GM18499 (cell line): Measurements from ENCODE around the gene RELA.
"Not testable (repeated sequence)": the region's sequence is repeated elsewhere in the genome, so short reads cannot be mapped to it uniquely, and the experiment has no call there.

Experiments used
- ATAC-seq: cut with Tn5 transposase; IDR thresholded peaks from one replicate; pipeline ENCODE4 v1.9.1; 2021; ENCODE audit warnings: moderate number of reproducible peaks; ENCODE audit not compliant: insufficient read depth, unreplicated experiment

The RELA gene

DNA sequence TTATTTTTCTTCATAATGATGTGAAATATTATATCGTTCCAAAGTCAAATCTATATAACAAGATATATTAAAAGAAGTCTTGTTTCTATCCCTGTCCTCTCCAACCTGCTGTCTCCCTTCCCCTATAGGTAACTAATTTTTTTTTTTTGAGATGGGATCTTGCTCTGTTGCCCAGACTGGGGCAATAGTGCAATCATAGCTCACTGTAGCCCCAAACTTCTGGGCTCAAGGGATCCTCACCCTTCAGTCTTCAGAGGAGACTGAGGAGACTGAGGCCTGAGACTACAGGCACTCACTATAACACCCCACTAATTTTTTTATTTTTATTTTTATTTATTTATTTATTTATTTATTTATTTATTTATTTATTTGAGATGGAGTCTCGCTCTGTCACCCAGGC is 10.3 kb upstream of the RELA start:
- no peak for ATAC-seq

DNA sequence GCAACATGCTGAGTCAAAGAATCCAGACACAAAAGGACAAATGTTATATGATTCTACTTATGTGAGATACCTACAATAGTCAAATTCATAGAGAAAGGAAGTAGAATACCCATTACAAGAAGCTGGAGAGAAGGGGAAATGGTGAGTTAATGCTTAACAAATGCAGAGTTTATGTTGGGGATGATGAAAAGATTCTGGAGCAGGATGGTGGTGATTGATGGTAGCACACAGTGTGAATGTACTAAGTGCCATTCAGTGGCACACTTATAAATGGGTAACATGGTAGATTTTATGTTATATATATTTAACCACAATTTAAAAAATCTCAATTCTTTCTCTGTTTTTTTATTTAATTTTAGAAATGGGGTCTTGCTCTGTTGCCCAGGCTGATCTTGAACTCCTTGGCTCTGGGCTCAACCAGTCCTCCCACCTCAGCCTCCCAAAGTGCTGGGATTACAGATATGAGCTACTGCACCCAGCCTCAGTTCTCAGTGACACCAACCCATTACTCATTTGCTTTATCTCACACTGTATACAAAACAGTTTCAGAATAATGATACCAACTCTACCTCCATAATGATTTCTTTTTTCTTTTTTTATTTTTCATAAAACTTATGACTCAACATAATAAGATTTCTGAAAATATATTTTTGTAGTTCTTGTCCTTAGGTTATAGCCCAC is 9.6 kb upstream of the RELA start:
- ATAC-seq: no peak

DNA sequence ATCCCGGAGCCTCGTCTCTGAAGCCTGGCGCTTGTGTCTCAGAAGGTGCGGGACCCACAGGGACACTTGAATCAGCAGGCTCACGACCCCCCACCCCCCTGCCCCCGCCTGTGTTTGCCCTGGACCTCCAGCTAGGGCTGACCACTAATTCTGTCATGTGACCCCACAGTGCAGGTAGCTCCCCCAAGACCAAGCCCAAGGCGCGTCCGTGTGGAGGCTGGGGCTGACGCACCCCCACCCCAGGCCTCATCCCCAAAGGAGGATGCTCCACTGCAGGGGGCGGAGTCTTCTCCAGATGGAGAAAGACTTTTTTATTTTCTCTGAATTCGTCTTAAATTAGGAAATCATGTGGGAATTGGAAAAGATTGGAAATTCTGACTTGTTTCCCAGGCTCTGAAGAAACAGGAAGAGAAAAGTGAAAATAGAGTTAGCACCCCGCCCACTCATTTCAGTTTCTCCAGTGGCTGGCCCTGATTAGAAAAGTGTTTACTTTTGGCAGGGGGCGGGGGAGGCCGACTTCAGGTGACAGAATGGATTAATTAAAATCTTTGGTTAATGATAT is 1.0 kb upstream of the RELA start:
- no peak for ATAC-seq

DNA sequence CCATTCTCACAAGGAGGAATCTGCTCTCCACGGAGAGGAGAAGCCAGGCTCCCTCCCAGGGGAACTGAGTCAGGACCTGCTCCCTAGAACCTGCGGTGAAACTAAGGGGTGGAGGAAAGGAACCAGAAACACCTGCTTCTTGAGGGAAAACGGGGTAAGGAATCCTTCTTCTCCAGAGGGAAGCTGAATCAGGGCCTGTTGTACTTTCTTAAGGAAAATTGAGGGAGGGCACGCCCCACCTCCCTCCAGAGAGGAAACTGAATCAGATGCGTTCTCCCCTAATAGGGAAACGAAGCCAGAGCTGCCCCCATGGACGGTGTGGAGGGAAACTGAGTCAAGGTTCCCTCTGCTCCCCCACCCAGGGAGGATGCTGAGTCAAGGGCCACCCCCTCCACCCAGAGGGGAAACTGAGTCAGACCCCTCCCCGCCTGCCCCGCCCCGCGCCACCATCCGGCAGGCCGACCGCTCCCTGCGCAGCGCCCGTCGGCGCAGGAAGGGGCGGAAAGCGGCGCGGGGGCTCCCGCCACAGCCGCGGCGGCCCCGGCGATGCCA is 393 bp downstream of the RELA start:
- ATAC-seq: no peak

DNA sequence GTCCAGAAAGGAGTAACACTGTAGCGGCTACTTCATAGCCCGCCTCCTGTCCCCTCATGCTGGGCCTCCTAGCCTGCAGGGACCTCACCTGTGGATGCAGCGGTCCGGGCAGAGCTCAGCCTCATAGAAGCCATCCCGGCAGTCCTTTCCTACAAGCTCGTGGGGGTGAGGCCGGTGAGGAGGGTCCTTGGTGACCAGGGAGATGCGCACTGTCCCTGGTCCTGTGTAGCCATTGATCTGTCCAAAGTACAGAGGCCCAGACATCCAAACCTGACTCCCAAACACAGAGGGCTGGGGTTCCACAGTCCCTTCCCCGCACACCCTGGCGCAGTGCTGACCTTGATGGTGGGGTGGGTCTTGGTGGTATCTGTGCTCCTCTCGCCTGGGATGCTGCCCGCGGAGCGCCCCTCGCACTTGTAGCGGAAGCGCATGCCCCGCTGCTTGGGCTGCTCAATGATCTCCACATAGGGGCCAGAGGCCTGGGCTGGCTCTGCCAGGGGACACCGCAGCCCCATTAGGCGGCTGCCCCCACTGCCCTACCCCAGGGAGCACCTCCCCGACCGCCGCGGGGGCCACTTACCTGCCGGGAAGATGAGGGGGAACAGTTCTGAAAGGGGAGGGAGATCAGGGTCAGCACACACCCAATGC is 993 bp downstream of the RELA start:
- ATAC-seq: no peak

DNA sequence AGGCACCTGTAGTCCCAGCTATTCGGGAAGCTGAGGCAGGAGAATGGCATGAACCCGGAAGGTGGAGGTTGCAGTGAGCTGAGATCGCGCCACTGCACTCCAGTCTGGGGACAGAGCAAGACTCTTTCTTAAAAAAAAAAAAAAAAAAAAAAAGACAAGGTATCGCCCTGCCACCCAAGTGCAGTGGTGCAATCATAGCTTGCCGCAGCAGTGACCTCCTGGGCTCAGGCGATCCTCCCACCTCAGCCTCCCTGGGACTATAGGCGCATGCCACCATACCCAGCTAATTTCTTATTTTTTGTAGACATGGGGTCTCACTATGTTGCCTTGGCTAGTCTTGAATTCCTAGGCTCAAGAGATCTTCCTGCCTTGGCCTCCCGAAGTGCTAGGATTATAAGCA is 1.8 kb downstream of the RELA start:
- not testable (repeated sequence) for ATAC-seq

DNA sequence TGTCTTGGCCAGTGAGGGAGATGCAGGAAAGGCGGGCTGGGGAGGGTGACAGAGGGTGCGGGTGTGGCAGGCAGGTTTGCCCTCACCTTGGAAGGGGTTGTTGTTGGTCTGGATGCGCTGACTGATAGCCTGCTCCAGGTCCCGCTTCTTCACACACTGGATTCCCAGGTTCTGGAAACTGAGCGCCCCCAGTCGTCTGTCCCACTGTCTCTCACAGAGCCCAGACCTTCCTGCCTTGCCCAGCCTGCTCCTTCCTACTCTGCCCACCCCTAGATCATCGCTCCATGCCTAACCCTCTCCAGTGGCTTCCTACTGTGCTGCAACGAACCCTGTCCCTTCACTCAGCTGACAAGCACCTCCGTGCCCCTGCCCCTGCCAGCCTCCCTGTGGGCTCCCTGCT is 2.7 kb downstream of the RELA start:
- ATAC-seq: no peak

DNA sequence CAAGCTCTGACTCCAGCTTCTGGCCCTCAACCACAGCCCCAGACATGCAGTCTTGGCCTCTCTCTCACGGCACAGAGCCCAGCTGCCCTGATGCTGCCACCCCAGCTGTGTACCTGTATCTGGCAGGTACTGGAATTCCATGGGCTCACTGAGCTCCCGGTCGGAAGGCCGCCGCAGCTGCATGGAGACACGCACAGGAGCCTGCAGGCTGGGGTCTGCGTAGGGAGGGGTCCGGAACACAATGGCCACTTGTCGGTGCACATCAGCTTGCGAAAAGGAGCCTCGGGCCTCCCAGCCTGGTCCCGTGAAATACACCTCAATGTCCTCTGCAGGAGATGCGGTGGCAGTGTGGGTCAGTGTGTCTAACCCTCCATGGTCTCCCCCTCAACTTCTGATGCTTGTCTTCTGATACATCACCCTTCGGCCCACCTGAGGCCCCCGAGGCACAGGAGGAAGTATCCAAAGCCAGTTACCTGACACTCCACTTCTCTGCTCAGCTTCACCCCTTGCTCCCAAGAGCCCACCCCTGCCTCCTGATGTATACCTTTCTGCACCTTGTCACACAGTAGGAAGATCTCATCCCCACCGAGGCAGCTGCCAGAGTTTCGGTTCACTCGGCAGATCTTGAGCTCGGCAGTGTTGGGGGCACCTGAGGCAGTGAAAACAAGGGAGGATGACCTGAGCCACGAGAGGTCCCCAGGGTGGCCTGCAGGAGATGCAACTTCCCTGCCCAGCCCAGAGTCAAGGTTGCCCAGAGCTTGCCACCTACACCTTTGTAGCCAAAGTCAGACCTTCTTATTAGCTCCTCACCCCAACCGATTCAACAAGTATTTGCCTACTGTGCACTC is 4.3 kb downstream of the RELA start:
- no peak for ATAC-seq

DNA sequence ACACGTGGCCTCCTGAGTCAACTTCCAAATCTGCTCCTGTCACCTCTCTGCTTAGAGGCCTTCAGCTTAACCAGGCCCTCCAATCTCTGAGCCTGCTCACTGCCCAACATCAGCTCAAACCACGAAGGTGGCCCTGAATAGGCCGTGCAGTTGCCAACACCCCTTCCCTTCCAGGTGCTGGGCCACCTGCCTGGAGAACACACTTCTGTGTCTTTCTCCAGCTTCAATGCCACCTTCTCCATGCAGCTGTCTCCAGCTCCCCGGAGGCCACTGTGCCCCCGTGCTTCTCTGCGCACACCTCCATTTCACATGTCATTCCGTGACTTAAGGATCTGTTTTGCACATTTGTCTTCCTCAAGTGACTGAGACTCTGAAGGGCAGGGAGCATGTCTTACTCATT is 5.3 kb downstream of the RELA start:
- no peak for ATAC-seq

DNA sequence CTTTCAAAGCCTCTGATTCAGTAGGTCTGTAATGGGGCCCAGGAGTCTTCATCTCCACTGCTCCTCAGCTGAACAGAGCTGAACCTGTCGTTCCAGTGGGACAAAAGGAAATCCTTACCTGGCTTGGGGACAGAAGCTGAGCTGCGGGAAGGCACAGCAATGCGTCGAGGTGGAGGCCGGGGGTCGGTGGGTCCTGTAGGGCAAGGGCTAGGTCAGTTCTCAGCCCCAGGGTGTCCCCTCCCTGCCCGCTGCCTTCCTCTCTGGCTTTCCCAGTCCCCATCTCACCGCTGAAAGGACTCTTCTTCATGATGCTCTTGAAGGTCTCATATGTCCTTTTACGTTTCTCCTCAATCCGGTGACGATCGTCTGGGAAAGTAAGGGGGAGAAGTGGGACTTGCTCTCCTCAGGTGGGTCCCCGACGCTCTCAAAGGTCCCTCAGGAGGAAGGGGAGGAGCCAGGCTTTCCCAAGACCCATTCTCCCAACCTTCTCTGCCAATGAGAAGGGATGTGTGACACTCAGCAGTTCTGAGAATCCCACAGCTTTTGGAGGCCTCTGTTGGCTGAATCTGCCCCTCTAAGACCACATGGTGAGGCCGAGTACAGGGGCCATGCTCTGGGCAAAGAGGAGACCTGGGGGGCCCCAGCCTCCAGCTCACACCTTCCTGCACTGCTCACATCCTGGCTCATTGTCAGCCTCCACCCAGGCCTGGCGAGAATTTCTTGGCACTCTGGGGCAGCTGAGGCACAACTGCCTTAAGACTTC is 7.0 kb downstream of the RELA start:
- ATAC-seq: no peak

DNA sequence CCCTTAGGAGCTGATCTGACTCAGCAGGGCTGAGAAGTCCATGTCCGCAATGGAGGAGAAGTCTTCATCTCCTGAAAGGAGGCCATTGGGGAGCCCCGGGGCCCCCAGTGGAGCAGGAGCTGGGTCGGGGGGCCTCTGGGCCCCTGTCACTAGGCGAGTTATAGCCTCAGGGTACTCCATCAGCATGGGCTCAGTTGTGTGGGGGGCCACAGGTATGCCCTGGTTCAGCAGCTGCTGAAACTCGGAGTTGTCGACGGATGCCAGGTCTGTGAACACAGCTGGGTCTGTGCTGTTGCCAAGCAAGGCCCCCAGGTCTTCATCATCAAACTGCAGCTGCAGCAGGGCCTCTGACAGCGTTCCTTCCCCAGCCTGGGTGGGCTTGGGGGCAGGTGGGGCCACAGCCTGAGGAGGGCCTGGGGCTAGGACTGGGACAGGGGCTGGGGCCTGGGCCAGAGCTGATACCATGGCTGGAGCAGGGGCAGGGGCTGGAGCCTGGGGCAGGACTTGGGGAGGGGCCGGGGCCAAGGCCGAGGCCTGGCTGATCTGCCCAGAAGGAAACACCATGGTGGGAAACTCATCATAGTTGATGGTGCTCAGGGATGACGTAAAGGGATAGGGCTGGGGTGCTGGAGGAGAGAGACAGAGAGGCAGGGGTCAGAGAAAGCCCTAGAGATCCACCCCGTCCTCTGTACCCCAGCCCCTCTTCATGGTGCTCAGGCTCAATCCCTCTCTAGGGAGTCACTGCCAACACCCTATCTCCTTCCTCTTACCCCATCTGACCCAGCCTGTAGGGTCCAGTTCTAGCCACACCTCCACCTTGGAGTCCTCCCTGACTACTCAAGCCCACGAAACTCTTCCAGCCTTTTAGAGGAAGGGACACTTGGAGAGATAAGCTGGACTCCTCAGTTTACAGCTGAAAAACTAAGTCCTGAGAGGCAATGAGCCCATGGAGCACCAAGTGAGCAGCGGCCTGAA is 8.1 kb downstream of the RELA start:
- no peak for ATAC-seq

DNA sequence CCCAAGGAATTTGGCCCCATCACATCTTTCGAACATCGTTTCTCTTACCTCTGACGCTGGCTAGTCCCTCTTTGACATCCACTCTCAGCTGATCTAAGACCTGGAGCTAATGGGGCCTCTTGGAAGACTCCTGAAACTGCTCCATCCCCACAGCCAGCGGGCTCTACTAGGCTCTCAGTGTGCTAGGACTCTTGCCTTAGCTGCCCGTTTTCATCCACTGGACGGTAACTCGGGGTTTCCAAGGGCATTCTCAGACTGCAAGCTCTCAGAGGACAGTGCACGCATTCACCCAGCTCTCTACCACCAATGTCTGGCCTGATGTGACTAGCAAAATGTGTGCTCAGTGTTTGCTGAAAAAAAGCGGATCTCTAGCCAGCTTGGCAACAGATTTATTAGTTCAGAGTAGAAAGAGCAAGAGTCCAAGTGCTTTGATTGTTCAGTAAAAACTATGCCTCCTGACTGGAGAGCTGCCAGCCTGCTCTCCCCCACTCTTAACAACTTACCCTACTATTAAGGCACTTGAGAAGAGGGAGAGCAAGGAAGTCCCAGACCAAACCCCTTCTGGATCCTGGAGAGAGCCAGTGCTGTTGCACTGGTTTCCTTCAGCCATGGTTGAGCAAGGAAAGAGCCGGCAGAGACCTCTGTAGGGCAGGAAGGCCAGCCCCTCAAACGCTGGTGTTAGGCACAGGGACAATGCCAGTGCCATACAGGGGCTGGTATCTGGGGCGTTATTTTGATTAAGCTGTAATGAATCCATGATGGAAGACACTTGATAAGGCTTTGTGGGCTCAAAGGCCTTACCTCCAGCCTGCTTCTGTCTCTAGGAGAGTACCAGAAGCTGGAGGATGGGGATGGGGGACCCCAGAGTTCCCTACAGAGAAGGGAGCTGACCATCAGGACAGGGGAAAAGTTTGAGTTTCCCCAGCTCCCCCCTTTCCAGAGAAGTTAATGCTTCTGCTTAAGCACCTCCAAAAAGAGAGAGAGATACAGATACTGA is 9.2 kb downstream of the RELA start:
- no peak for ATAC-seq

DNA sequence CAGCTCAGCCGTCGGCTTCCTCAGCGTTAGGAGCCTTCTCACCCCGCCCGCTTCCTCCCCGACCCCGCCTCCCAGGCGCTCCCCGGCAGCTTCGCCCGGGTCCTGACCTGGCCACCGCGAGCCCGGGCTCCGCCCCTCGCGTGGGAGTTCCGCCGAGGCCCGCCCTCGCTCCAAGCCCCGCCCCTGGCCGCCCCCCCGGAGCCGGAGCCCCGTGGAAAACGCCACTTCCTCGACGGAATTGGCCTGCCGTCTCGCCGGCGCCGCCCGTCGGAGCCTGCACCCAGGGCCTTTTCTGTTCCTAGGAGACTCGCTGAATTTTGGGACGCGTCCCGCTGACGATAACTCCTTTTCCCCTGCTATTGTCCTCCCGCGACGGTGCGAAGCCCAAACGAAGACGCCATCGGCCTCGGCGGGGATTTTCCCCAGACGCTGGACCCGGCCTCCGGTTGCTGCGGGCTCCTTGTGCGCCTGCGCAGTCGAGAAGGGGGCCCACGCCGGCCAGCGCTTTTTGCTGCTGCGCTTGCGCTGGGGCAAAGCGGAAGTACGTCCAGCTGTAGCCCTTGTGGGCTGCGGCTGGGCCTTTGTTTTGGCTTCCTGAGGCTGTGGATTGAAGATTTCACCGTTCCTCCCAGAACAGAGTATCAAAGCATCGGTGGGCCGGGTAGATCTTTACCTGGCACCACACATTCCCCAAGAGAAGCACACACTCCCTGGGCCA is 10.0 kb downstream of the RELA start:
- peak; percentile 51 for ATAC-seq

DNA sequence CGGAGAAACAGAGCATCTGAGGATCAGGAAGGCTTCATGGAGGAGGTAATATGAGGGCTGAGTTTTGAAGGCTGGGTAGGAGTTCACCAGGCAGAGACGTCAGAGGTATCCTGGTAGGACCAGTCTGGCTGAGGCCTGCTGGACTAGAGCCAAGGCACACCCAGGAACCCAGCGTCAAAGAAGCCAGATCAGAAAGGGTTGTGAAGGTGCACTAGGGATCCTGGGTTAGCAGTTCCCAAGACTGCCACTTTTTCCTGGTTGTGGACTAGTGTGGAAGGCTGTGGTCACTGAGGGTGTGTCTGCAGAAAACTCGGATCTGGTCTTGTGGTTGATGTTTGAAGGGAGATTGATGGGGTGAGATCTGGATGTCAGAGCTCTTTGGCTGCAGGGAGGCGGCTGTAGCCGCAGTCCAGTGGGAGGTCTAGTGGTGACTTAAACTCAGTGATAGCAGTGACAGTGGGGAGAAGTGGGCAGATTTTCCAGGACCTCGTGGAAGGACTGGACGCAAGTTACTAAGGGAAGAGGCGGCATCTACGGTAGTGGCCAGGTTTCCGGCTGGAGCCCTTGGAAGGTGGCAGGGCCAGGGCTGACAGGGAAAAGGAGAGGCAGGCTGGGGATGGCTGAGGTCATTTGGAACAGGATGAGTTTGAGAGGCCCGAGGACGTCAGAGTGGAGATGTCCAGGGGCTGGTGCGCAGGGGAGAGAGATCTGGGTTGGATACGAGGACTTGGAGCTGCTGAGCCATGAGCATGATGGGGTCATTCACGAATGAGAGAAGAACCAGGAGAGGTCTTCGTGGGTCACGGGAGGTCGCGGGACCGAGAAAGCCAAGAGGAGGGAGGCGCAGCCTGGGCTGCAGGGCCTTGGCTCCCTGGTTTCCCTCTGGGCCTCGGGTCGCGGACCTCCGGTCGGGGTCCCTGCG is 10.9 kb downstream of the RELA start:
- ATAC-seq: peak; percentile 10

DNA sequence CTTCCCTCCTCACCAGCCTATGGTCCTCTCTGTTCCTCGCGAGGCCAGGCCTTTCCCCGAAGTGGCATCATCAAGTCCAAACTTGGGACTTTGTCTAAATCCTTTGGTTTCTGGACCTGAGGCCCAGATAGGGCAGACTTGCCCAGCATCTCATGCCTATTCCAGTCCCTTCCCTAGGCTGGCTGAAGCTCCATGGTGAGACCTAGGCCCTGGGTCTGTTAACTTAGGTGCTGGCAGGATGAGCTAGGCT is 11.5 kb downstream of the RELA start:
- ATAC-seq: no peak

DNA sequence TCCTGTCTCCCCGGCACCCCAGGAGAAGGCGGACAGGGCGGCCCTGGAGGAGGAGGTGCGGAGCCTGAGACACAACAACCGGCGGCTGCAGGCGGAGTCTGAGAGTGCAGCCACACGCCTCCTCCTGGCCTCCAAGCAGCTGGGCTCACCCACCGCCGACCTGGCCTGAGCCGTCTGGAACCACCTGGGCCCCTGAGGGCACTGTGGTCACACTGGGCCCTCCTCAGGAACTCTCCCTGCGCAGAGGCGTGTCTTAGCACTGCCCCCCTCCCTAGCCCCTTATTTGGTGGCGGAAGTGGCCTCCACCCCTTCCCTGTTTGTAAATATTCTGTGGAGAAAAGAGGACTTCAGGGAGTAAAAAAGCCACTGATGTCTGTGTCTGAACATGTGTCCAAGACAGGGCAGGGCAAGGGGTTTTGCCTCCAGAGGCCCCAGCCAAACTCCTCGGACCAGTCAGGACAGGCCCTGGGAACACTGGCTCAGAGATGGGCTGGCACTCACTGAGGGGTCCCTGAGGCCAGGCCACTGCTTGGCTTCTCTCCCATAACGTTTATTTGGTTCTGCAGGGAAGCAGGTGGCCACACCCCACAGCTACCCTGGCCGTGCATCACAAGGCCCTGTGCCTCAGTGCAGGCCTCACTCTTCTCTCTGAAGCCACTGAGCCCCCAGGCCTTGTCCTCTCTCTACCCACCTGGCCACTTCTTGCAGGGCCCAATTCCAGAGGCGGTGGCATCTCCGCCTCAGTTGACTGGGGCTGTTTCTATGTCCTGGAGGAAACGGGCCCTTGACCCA is 12.0 kb downstream of the RELA start:
- no peak for ATAC-seq
